GM21528 (cell line): ENCODE data around the gene TPRN.

Source experiments
- ATAC-seq: cut with Tn5 transposase; IDR thresholded peaks from one replicate; pipeline ENCODE4 v1.9.1; 2021; ENCODE audit warnings: mild to moderate bottlenecking, moderate library complexity; ENCODE audit not compliant: unreplicated experiment, low FRiP score

Gene TPRN

DNA sequence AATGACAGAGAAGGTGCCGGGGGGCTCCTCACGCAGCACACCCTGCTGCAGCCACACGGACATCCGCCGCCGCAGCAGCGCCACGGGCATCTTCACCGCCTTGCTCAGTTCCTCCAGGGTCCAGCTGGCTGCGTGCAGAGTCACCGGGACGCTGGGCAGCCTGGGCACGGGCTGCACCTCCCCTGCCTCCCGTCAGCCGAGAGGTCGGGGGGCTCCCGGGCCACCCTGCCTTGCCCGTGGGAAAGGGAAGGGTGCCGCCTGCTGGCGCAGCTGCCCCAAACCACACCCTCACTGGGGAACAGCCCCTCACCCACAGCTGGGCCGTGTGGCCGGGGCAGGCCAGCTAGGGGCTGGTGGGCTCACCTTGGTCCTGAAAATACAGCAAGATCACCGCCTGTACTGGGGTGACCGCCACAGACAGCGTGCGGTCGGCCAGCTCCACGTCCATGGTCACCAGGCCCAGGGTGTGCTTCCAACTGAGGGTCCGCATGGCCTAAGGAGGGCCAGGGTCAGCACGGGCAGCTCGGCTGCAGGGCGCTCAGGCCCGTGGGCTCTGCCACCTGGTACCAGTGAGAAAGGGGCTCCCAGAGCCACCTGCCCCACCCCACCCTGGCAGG lies 25.1 kb downstream of the TPRN start:
- ATAC-seq = no peak

DNA sequence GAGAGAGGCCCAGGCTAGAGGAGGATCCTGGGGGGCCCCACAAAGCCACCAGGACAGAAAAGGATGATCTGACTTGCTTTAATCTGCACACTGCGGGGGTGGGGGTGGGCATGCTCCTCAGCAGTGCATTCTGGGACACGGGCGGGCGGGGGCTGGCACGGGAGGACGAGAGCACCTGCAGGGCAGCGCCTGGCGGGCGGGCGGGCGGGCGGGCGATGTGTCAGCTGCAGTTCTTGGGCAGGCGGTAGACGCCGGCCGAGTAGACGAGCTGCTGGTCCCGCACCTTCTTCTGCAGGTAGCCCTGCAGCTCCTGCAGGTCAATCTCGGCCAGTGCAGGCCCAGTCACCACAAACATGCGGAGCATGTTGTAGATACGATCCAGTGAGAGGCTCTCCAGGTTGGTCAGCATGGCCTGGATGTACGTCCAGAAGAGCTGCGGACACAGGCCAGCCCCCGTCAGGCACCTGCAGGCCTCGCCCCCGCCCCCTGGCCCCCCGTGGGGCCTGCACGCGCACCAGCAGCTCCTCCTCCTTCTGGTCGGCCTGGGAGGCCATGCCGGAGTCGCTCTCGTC lies 25.7 kb downstream of the TPRN start:
- no peak for ATAC-seq

DNA sequence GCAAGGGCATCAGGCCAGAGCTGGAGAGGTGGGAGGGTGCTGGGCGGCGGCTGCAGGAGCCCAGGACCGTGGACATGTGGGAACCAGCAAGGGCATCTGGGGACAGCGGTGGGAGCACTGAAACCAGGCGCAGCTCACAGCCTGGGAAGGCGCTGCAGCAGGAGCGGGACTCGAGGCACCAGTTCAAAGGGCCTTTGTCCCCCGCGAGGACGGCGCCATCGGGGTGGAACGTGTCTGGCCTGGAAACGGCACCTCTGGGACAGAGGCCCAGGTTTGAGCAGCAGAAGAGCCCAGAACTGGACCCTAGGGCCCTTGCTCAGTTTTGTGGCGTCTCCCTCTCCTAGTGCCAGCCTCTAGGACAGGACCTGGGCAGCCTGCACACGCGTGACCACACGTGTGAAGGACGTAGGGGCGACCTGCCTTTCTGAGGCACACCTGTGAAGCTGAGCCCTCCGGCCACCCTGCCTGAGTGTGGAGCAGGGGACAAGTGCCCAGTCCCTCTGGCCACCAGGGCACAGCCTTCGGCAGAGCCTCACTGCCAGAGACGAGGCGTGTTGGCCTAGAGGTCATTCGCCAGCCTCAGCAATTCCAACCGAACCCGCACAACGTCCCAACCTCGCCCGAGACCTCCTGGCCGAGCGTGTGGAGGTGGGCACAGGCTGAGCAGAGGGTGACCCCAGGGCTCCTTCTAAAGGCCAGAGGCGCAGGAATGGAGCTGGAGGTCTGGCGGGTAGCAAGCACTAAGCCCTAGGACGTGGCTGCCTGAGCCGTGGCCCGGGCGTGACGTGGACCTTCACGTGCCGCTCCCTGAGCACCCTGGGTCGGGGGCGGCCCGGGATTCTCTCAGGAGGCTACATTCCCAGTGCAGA lies 26.5 kb downstream of the TPRN start:
- ATAC-seq = no peak

DNA sequence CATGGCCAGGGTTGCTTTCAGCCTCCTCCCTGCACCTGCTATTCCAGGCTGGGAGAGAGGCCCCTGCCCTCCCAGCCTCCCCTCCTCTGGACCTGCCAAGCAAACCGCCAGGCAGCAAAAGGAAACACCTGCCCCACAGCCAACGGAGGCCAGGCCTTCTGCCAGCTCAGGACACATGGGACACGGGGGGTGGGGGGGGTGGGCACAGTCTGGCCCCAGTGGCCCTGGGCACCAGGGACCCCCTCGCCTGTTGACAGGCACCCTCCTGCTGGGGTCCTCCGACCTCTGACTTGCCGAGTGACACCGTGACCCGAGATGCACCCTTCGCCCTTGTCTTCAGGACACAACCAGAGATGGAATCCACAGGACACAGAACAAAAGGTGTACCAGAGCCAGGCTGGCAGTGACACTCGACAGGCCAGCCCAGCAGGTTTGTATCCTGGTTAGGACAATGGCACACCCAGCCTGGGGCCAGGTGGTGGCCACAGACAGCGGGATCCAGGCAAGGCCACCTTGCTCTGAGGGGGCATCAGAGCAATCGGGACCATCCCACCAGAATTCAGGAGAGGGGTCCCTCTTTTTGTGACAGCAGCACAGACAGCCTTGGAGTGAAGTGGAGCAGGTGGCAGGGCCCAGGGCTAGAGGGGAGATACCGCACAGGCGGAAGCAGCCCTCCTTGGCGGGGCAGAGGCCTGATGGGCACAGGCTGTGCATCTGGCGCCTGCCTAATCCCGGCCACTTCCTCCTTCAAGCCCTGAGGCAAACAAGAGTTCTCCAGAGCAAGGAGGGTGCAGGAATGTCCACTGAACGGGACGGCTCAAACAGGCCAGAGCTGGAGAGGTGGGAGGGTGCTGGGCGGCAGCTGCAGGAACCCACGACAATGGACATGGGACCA lies 27.4 kb downstream of the TPRN start:
- no peak for ATAC-seq

DNA sequence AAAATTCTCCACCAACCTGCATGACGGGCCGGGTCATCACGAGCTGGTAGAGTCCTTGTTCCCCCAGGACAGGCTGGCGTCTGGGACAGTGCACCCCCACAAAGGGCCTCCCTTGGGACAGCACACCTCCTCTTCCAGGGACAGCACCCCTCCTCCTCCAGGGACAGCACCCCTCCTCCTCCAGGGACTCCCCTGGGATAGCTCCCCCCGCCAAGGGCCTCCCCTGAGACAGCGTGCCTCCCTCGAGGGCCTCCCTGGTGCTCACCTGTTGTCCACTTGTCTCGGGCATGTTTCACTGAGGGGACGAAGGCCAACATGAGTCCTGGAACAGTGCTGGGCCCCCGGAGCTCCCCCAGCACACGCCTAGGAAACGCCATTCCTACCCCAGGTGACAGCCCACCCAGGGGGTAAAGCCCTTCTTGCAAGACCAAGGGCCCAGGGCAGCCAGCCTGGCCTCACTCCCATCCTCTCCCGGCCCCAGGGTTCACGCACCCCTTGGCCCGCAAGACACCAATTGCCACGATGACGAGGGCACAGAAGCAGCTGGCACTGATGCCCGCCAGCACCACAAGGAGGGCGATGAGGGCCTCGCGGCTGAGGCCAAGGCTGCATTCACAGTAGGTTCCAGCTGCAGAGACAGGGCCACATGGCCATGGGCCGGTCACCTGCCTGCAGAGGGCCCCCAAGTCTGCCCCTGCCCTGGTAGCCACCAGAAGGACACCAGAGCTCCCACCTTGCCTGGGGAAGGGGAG lies 29.2 kb downstream of the TPRN start:
- ATAC-seq = no peak

DNA sequence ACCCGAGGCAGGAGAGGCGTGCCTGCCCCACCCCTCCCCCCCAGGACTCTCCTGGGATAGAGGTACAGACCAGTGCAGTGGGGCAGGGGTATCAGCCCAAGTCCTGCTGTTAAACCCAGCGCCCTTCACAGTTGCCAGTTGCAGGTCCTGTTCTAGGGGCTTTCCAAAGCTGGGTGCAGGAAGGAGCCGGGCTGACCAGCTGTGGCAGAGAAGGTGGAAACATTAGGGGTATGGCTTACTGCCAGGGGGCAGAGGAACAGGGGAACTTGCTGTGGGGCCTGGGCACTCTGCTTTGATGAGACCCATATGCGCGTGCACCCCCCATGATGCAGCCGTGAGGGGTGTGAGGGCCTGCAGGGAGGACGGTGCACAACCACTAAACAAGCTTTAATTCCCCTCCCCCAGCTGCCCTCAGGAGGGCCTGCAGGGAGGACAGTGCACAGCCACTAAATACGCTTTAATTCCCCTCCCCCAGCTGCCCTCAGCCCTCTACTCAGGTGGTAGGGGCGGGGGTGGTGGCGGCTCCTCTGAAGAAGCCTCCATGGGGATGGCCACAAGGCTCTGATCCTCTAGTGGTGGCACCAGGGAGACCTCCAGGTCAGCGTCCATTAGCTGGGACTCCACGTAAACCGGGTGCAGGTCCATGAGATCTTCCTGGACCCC lies 29.9 kb downstream of the TPRN start:
- no peak for ATAC-seq

DNA sequence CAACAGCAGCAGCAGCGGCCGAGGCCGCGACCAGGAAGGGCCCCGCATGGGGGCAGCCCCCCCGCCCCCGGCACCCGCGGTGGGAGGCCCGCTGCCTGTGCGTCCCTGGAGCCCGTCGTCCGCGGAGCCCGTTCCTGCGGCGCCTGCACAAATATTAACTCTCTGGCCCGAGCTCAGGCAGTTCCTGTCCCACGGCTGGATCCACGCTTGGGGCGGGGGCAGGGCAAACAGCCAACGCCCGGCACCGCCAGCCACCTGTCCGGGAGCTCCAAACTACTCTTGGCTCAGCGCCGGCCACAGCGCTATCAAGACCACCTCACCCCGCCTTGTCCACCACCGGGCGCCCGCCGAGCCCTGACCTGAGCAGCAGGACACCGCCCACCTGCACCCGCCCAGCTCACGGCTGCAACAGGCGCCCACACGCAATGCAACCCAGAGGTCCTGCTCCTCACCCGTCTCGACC lies 30.6 kb downstream of the TPRN start, which contains the start of gene LRRC26:
LRRC26 (minus strand) TSS at position 156 of the 463 bp plus-strand sequence; CDS start at position 48, 108 bp downstream.
- ATAC-seq = no peak

DNA sequence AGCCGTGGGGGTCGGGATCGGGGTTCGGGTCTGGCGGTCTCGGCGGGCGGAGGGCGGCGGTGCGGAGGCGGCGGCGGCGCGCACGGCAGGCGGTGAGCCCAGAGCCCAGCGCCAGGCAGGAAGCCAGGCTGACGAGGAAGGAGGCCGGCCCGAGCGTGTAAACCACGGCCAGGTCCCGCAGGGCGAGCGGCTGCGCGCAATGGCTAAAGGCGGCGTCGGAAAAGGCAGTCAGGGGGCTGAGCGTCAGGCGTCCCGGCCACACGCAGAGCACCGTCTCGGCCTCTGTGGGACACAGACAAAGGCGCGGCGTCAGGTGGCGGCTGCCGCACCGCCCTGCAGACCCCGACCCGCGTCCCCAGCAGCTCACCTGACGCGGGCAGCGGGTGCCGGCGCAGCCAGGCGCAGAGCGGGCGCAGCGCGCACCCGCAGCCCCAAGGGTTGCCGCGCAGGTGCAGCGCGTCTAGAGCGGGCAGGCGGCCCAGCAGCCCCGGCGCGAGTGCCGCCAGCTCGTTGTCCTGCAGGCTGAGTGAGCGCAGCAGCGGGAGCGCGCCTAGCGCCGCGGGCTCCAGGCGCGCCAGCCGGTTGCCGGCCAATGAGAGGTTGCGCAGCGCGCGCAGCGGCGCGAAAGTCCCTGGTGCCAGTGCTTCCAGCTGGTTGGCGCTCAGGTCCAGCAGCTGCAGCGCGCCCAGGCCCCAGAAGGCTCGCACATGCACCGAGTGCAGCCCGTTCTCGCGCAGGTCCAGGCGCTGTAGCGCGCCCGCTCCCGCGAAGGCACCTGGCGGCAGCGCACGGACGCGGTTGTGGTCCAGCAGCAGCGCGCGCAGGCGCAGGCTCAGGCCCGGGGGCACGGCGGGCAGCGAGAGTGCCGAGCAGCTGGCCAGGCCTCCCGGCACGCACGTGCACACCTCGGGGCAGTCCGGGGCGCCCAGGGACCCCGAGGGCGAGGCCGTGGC lies 31.4 kb downstream of the TPRN start:
- no peak for ATAC-seq

DNA sequence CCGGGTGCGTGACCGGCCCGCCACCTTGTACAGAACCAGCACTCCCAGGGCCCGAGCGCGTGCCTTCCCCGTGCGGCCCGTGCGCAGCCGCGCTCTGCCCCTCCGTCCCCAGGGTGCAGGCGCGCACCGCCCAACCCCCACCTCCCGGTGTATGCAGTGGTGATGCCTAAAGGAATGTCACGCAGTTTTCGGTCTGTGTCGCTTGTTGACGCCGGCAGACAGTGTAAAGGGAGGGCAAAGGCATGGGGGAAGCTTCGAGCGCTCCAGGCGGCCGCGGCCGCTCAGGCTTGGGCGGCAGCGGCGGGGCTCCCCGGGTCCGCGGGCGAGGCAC lies 32.0 kb downstream of the TPRN start:
- ATAC-seq = no peak

DNA sequence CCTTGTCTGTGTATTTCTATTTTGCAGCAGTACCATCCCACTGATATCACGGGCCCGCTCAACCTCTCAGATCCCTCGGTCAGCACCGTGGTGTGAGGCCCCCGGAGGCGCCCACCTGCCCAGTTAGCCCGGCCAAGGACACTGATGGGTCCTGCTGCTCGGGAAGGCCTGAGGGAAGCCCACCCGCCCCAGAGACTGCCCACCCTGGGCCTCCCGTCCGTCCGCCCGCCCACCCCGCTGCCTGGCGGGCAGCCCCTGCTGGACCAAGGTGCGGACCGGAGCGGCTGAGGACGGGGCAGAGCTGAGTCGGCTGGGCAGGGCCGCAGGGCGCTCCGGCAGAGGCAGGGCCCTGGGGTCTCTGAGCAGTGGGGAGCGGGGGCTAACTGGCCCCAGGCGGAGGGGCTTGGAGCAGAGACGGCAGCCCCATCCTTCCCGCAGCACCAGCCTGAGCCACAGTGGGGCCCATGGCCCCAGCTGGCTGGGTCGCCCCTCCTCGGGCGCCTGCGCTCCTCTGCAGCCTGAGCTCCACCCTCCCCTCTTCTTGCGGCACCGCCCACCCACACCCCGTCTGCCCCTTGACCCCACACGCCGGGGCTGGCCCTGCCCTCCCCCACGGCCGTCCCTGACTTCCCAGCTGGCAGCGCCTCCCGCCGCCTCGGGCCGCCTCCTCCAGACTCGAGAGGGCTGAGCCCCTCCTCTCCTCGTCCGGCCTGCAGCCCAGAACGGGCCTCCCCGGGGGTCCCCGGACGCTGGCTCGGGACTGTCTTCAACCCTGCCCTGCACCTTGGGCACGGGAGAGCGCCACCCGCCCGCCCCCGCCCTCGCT lies 32.6 kb downstream of the TPRN start:
- no peak for ATAC-seq

DNA sequence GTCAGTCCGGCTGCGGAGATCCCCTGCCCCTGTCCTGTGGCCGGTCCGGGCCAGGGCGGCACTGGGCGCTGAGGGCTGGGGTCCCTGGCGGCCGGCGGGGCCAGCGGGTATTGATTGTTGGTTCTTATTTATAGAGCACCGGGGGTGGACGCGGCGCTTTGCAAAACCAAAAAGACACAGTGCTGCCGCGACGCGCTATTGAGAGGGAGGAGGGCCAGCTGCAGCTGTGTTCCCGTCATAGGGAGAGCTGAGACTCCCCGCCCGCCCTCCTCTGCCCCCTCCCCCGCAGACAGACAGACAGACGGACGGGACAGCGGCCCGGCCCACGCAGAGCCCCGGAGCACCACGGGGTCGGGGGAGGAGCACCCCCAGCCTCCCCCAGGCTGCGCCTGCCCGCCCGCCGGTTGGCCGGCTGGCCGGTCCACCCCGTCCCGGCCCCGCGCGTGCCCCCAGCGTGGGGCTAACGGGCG lies 33.2 kb downstream of the TPRN start:
- ATAC-seq = no peak

DNA sequence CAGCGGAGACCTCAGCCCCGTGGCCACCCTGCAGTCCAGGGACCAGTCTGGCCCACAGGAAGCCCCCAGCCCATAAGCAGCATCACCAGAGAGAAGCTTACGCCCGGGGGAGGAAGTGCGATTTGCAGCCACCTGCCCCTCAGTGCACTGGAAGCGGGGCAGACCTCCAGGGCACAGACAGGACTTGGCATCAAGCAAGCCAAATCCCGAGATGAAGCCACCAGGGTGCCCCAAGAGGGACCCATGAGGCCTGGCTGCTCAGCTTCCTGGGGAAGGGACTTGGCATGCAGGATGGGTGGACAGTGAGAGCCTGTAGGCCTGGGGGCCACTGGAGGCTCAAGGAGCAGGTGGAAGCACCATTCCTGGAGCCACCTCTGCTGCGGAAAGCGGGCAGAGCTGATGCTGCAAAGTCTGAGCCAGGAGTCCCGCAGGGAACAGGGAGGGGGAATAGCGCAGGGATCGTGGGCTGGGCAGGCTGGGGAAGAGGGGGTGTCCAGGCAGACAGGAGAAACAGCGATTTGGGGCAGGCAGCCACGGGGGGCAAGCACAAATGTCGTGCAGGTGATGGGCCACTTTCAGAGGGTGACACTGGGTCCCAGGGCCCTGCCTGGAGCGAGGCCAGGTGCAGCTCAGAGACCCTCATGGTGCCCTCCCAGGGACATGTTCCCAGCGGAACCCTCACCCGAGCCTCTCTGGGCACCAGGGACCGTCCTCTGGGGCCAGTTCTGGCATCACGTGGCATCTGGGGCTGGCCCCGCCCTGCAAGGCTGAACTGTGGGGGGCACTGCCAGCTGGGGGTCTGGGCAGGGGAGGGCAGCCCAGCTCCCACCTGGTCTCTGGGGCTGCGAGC lies 33.9 kb downstream of the TPRN start:
- ATAC-seq = no peak

DNA sequence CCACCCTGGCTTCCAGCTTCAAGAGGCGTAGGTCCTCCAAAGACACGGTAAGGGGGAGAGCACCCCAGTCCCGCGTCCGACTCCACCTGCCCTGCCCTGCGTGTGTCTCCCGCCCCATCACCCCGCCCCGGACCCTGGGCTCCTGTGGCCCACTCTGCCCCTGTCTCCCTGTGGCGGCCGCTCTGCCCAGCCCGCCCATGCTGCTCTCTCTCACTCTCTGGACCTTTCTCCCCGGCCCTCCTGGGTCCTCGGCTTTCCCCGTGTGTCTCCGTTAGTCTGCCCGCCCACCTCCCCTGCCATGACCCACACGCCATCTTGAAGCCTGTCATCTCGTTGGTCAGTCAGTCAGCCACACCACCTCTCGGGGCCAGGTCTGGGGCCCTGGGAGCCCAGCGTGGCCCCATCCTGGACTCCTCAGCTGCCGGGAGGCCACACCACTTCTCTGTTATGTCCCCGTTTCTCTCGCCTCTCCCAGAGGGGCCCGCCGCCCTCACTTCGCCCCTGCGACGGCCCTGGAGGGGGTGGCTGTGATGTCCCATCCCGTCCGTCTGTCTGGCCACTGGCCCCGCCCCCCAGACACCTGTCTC lies 35.2 kb downstream of the TPRN start:
- ATAC-seq = no peak

DNA sequence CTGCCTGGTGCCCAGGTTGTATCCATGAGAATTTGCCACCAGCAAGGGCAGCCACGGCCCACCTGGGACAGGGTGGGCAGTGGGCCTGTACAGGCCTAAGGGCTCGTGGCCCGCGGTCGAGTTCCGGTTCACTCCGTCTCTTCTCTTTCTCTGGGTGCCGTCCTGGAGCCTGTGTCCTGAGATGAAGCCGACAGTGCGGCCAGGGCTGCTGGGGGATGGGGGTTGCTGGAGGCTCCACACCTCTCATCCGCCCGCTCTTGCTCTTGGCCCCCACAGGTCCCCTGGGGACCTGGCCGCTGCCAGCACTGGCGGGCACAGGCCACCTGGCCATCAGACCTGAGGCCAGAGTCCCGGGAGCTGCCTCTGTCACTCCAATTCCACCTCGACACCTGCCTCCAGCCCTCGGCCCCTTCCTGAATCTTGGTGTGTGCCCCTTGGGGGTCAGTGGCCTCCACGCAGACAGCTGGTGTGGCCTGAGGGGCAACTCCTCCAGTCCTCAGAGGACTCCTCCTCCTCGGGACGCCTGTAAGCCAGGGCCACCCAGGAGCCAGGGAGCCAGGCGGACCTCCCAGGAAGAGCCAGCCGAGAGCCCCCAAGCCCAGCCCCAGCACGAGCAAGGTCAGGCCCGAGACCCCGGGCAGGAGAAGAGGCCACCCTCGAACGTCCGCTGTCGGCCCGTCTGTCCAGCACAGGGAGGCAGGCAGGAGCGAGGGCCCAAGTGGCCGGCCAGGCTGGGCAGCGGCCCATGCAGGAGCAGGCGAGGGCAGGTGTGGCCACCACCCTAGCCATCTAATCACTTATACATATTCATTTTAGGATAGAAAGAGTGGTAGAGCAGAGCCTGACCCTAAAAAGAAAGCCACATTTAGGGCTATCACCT lies 35.9 kb downstream of the TPRN start:
- ATAC-seq = no peak

DNA sequence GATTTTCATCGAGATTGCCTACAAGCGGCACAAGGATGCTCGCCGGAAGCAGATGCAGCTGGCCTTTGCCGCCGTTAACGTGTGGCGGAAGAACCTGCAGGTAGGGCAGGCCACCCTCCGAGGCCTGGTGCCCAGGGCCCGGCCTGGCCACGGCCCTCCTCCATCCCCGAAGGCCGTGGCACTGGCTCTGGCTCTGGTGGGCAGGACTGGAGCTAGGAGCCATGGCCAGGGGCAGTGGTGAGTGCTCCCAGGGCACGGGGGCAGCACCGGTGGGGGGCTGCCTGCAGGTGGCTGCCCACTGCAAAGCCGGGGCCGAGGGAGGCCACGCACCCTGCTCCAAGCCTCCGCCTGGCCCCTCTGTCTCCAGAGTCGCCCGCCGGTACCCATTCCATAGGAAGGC lies 36.7 kb downstream of the TPRN start:
- ATAC-seq = no peak
